GM20000 (cell line): Measurements from ENCODE around the gene AGMO.

Source experiments
- DNase-seq: peaks from one replicate; pipeline ENCODE4 v3.0.0; 2012; ENCODE audit warnings: low spot score
- TF ChIP-seq, protein P1 (sequence below): IDR thresholded peaks from 2 replicates; pipeline ENCODE4 v1.5.1; 2012; ENCODE audit warnings: mild to moderate bottlenecking, control low read depth; ENCODE audit errors: extremely low read depth, missing control alignments

Gene AGMO

DNA sequence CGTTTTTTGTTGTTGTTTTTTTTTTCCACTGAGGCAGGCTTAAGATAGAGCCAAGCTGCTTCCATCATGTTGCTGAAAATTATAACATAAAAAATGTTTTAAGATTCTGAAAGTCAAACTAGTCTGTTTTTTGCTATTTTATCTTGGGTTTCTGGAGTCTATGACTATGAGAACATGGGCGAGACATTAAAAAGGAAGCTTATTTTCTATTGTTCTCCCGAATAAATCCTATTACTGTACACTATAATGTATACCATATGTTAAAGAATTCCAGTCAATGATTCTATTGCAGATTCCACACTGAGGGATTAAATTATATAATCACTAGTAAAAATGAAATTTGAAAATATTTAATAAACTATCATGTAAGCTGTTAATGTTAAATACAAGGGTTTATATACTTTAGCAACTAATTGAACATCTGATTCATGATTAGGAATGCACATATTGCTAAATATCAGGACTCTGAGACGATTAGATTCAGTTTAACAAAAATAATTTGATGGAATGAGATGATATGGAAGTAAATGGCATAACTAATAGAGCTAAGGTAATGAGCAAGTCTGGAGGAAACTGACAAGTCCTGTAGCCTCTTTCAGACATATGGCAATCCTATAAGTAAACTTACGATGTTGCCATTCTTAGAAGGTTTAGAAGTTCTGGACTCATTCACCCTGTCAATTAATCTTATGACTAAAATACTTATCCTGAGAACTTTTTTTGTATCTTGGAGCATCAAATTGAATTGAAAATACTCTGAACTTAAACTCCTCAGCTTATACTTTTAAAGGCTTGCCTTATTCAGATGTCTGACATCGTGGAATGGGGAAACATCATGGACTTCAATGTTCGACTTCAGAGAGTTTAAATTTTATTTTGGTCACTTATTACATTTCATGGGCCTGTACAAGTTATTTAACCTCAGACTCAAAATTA, 364.5 kb downstream of the AGMO start:
- TF ChIP-seq, protein P1, sequence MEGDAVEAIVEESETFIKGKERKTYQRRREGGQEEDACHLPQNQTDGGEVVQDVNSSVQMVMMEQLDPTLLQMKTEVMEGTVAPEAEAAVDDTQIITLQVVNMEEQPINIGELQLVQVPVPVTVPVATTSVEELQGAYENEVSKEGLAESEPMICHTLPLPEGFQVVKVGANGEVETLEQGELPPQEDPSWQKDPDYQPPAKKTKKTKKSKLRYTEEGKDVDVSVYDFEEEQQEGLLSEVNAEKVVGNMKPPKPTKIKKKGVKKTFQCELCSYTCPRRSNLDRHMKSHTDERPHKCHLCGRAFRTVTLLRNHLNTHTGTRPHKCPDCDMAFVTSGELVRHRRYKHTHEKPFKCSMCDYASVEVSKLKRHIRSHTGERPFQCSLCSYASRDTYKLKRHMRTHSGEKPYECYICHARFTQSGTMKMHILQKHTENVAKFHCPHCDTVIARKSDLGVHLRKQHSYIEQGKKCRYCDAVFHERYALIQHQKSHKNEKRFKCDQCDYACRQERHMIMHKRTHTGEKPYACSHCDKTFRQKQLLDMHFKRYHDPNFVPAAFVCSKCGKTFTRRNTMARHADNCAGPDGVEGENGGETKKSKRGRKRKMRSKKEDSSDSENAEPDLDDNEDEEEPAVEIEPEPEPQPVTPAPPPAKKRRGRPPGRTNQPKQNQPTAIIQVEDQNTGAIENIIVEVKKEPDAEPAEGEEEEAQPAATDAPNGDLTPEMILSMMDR = no peak
- no peak for DNase-seq

DNA sequence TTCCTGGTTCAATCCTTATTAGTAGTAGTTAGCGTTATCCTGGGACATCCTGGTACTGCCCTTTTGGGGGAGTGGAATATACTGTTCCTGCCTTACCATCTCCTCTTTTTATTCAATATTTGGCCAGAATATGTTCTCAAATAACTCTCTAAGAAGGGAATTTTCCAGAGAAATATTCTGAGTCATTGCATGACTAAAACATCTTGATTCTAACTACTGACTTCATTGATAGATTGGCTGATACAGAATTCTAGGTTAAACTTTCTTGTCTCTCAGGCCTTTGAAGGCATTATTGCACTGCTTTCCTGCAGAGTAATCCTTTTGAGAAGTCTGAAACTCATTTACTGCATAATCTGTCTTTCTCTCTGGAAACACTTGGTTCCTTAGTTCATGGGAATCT, 383.8 kb downstream of the AGMO start:
- TF ChIP-seq, protein P1 = no peak
- no peak for DNase-seq

DNA sequence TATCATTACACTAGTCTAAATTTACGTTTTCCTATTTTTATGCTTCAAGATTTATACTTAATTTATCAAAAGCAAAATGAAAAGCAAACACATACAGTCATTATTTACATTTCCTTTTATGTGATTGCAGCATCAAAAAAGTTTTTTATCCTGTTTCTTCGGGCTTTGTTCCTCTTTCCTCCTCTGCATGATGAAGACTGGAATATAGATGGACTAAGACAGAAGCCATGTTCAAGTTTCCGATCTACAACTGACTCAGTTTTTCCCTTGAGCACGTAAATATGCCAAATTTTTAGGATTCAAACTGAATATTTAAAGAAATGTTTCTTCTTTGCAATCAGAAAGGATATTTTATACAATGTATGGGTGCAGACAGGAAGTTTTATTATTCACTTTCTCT, 385.7 kb downstream of the AGMO start:
- DNase-seq = no peak
- TF ChIP-seq, protein P1 = no peak

DNA sequence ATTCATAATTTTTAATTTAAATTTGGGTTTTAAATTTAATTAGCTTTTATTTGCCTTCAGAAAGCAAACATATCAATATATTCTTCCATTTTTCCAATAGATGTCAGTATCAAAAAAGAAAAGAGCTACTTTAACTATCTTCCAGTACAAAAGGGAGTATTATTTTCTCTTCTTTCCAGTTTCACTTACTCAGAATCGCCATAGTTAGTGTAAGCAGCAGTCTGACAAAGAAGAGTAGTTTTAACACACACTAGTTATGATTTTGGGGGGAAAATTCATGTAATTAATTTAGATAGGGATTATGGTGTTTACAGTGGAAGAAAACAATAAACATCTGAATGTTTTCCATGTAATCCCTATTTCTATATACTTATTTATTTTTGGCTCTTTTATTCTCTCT, 386.7 kb downstream of the AGMO start:
- no peak for DNase-seq
- TF ChIP-seq, protein P1 = no peak

DNA sequence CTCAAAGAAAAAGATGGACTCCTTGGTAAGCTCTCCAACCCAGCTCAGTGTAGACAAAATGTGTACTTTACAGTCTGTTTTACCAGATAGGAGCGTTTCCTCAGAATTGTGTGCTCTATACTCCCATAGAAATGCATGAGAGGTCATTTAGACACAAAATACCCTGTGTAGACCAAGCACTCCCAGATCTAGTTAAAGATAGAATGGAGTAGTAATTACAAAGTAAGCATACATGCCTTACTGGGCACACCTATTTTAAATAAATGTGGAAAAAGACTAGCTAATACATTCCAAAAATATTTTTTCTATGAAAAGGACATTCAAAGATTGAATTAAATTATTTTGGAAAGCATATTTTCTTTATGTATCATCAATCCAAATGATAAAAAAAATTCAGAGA, 387.3 kb downstream of the AGMO start:
- TF ChIP-seq, protein P1 = no peak
- no peak for DNase-seq

DNA sequence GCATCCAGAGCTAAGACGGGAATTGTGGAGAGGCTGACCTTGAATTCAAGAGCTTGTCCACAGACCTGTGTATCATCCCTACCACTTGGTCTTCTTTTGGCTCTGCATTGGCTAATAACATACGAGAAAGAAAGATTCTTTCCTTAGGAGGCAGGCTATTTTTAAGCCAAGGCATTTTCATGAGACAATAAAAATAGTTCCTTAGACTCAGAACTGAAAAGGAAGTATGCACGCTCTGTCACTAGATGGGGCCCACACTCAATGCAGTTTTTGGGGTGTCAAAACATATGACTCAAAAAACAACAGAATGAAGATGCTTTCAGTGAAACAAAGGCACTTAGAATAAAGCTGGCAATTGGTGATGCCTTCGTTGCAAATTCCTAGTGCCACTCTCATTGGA, 393.3 kb downstream of the AGMO start:
- TF ChIP-seq, protein P1 = no peak
- no peak for DNase-seq

DNA sequence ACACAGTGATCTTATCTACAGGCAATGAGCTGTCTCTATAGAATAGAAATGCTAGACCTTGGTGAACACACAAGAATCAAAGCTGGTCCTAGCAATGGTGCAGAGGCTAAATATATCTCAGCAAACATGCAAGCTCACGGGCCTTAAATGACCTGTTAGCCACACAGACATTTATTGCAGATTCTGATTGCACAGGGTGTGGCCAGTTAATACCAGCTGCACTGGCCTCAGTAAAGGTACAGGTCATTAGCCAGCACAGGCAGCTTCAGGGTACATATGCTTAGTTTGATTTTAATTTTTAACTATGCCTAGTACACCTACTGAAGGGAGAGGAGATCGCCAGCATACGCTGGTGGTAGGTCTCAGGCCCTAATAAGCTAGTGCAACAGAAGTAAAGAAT, 393.9 kb downstream of the AGMO start:
- no peak for DNase-seq
- TF ChIP-seq, protein P1 = no peak
